HG02798 (cell line): ENCODE data around the gene CDADC1.

Experiments used
- ATAC-seq: cut with Tn5 transposase; IDR thresholded peaks from one replicate; pipeline ENCODE4 v1.9.1; 2021; ENCODE audit warnings: mild to moderate bottlenecking; ENCODE audit not compliant: unreplicated experiment, poor library complexity

CDADC1 gene

DNA sequence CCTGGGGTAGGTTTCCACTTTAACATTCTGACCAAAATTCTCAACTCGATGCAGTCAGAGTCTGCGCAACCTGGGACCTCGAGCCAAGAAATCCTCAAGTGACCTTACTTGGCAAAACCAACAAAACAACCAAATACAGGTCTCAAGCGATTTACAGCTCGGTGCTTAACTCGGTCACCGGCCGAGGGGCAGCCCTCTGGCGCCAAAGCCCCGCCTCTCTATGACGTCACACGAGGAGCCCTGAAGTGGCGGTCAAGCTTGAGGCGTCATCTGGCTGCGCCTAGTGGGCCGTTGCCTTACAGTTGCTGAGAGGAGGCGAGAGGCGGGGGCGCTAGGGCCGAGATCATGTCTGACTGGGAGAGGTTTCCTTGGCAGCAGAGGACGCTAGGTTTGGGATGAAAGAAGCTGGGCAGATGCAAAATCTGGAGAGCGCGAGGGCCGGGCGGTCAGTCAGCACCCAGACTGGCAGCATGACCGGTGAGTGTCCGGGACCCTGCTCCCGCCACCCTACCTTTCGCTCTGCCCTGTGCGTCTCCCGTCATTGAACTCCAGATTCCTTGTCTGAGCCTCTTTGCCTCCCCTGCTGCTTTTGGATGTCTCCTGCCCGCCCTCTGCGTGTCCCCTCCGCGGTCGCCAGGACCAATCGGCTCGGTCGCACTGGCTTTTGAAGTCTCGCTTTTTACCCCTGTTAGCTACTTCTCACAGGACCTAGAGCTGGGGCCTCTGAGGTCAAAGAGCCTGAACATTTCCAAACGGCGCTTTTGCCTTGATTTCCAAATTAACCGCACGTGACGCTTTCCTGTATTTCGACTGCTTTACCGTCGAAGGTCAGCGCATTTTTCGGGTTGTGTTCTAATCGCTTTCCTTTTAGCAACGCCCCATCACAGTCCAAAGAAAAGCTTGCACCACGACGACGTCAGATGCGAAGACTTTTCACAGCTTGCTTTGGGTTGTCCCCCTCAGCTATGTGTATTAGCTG lies at the start of gene CDADC1:
Gene CDADC1, plus strand, starts transcription at position 283 of the 979 bp plus-strand sequence. Its CDS starts 113 bp downstream, at position 396.
- ATAC-seq: peak; percentile 99

DNA sequence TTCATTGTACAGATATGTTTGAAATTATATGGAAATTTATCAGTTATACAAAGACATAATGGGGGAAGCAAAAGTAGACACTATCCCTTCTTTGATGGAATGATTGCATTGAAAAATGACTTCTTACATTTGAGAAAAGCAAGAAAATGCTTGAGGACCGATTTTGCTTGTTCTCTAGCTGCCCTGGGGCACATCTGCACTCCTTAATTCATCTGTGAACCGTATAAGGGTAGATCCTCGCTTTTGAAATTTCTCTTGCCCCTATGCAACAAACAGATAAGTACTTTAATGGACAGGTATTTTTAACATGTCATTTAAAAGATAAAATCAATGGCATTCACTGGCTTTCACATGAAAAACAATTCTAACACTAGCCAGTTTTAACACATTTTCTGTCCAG lies 41.1 kb upstream of the CDADC1 start:
- ATAC-seq: no peak

DNA sequence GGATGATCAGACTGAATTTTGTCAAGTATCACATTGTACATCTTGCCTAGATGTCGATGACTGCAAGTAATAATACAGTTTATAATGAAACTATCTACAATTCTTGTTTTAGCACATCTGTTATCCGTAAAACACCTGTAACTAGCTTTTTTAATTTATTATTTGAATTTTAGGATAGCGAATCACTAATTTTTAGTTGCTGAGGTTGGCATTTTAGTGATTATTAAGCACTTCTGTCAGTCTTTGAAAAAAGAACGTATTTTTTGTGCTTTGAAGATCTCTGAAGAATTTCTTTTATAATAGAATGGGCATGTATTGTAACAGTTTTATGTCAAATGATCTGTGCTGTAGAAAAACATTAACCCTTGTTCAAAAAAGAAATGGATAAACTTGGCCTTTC lies 39.1 kb upstream of the CDADC1 start:
- ATAC-seq: no peak

DNA sequence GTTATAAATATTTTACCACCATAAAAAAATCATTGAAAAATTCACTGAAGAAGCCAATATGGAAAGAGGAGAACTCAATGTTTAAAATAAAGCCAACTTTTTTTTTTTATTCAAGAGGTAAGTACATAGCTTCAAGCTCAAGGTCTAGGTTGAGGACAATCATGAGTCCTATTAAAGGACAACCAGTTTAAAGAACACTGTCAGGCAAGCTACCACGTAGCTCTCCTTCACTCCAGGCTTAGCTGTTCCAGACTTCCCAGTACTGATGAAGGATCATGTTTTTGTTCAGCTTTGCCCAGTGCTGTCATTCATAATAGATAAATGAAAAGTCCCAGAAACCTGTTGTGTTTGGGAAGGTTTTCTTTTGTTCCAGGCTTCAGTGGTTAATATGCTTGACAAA lies 37.6 kb upstream of the CDADC1 start:
- ATAC-seq: no peak

DNA sequence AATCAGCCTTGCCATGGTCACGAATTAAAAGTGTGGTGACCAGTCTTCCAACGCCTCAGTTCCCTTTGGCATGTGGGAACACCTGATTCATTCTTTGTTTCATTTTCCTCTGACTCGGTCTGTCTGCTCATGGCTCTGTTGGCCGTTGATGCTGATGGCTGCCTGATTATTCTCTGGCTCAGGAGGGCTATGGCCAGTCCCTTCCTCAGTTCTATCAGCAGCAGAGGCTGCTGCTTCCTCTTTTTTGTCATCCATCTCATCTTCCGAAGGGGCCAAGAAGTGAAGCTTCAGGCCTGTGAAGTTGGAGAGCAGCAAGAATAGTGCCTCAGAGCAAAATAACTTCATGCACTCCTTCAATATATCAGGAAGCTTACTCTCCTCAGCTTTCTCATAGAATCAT lies 37.1 kb upstream of the CDADC1 start:
- no peak for ATAC-seq

DNA sequence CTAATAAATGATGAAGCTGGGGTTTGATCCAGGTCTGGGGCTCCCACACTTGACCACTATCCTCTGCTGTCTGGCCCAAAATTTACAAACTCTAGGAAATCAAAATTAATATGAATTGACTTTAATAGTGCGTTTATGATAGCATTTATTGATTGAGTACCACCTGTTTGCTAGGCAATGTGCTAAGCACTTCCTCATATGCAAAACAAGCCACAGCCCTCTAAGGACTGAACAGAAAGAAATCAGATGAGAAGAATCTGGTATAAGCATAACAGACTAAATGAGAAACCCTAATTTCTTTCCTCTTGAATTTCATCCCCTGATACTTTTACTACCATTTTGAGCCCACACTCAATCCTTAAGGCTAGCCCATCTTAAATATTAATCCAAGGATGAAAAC lies 34.2 kb upstream of the CDADC1 start:
- ATAC-seq: no peak

DNA sequence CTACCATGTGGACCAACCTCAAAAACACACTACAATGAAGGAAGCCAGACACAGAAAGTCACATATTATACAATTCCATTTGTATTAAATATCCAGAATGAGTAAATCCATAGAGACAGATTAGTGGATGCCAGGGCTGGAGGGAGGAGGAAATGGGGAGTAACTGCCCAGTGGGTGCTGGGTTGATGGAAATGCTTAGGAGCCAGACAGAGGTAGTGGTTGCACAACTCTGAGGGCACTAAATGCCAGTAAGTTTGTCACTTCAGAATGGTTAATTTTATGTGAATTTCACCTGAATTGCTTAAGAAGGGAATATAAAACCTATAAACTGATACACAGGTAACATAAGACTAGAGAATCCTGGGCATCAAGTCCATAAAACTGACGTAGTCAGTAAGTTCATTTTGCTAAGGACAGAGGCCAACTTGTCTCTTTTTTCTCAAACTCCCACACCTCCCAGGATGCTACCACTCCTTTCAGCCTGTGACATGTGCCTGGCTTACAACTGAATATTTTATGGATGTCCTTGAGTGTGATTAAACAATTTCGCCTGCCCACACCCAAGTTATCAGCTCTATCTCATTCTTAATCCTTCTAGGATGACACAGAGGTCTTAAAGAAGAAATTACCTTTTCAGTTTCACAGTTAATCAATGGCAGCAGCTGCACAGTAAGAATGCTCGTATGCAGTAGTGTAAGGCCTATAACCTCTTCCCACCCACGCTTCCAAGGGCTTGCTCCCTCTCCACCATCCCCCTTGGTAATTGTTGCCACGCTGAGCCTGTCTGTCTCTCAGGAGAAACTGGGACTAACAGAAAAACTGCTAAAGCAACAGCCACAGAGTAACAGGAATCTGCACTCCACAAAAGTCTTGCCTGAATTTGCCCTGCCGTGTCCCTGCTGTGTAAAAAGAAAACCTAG lies 33.5 kb upstream of the CDADC1 start:
- ATAC-seq: no peak

DNA sequence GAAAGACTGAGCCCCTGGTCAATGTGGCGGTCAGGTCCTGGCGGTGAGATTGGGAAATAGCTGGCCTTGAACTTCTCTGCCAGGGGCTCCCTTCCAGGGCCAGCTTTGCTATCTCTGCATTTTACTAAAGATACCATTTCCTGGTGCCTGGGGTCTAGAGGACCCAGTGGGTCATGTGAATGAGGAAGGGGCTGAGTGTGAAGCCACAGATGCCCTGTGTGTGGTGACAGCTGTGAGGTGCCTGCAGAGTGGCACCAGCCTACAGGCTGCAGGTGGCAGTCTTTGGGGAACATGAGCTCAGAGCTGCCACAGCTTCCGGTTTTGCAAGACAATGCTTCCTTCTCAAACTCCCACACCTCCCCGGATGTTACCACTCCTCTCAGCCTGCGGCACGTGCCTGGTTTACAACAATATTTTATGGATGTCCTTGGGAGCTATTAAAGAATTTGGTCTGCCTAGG lies 32.8 kb upstream of the CDADC1 start:
- ATAC-seq: peak; percentile 61

DNA sequence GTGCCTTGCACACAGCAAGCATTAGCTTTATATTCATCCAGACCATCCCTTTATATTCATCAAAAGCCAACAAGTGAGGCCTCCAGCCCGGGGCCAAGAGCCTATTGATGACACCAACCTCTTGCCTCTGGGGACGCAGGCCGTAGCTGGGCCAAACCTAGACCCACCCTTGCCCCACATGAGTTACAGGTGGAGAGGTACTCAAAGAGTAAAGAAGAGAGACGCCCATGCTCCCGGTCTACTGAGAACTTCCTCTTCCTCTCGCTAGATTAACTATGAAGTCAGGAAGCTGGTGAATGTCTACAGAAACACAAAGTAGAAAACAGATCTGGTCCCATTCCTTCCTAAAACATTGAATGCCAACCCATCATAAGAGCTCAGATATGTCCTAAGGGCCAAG lies 31.4 kb upstream of the CDADC1 start:
- ATAC-seq: no peak

DNA sequence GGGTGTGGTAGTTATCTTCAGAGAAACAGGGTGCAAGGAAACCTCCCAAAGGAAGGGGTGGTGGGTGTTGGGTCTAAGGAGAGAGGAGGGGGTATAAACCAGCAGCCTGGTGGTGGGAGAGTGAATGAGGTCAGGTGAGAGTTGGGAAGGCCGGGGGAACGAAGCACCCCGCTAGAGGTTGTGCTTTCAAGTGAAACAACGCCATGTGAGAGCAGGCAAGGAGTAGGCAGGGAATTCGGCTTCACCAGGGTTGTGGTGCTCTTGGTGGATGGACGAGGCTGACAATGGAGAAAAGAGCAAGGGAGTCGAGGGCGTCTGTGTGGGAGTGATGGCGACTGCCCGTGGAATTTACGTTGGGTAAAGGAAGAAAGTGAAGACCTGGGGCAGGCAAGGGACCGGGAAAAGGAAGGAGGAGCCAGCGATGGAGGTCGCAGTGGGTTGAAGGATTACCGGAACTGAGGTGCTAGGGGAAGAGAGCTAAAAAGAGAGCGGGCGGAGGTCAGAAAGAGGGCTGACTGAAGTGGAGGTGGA lies 29.7 kb upstream of the CDADC1 start:
- ATAC-seq: no peak

DNA sequence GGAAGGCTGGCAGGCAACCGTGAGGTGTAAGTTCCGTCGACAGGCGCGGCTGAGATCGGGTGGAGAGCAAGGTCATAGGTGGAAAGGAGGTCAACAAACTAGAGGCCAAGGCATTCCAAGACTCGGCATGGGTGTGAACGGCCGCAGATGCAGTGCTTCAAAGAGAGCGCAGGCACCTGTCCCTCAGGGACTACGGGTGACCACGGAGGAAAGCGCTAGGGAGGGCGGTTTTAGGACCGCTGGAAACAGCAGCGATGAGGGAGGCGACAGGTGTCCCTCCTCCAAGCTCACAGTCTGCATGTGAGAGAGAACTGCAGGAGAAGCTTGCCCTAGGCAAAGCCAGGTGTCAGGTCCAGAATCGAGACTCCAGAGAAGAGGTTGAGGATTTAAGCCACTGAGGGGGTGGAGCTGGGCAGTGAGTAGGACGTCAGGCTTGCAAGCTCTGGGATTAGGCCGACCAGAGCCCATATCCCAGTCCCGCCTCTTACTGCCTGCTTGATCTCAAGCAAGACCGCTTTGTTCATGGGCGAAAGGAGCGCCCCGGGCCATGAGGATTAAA lies 29.2 kb upstream of the CDADC1 start:
- no peak for ATAC-seq

DNA sequence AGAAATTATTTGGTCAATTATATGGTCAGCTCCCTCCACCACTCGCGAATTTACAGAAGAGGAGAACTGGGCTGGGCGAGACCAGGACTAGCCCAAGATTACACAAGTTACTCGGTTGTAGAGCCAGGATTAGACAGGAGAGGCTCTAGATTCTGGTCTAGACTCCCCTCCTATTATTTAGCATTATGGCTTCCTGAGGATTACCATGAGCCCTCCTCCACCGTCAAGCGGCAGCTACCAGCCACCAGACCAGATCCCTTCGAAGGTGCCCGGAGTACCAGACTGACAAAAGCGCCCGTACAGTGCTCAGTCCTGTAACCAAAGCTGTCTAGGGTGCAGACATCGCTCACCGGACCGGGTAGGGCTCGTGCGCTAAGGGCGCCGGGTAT lies 28.1 kb upstream of the CDADC1 start:
- no peak for ATAC-seq

DNA sequence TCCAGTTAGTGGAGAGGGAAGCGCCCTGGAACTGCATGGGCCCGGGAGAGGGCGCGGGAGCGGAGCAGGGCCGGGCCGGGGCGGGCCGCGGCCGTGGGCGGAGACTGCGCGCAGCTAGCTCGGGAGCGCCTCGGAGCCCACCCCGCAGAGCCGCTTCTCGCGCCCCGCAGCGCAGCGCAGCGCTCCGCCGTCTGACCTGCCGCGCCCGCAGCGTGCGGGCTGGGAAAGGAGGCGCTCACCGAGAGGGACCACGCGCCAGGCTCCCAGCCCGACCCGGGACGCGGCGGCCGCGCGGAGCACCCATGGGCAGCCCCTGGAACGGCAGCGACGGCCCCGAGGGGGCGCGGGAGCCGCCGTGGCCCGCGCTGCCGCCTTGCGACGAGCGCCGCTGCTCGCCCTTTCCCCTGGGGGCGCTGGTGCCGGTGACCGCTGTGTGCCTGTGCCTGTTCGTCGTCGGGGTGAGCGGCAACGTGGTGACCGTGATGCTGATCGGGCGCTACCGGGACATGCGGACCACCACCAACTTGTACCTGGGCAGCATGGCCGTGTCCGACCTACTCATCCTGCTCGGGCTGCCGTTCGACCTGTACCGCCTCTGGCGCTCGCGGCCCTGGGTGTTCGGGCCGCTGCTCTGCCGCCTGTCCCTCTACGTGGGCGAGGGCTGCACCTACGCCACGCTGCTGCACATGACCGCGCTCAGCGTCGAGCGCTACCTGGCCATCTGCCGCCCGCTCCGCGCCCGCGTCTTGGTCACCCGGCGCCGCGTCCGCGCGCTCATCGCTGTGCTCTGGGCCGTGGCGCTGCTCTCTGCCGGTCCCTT lies 27.5 kb upstream of the CDADC1 start, which contains the start of gene MLNR:
Gene MLNR, plus strand, starts transcription at position 303 of the 820 bp plus-strand sequence. Its CDS starts 0 bp downstream, at position 303.
- ATAC-seq: no peak

DNA sequence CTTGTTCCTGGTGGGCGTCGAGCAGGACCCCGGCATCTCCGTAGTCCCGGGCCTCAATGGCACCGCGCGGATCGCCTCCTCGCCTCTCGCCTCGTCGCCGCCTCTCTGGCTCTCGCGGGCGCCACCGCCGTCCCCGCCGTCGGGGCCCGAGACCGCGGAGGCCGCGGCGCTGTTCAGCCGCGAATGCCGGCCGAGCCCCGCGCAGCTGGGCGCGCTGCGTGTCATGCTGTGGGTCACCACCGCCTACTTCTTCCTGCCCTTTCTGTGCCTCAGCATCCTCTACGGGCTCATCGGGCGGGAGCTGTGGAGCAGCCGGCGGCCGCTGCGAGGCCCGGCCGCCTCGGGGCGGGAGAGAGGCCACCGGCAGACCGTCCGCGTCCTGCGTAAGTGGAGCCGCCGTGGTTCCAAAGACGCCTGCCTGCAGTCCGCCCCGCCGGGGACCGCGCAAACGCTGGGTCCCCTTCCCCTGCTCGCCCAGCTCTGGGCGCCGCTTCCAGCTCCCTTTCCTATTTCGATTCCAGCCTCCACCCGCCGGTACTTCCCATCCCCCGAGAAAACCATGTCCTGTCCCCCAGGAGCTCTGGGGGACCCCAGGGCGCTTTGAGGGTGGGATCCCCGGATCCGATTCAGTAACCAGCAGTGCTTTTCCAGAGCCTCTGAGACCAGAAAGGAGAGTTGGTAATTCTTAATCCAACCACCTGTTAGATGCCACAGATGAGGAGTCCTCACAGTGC lies 26.7 kb upstream of the CDADC1 start:
- no peak for ATAC-seq

DNA sequence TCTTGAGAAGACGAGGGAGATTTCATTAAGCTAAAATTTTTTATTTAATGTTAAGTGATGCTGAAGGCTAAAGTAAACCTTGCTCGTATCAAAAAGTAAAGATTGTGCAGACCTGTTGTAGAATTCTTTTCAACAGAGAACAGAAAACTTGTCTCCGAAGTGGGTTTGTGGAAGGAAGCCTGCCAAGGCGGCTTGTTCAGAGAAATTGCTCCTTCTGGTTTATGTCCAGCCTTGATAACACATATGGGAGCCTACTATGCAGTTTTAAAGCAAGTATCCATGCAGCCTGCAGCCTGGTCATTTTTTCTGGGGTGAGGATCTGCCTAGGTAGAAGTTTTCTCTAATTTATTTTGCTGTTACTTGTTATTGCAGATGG lies 26.1 kb upstream of the CDADC1 start:
- ATAC-seq: no peak

DNA sequence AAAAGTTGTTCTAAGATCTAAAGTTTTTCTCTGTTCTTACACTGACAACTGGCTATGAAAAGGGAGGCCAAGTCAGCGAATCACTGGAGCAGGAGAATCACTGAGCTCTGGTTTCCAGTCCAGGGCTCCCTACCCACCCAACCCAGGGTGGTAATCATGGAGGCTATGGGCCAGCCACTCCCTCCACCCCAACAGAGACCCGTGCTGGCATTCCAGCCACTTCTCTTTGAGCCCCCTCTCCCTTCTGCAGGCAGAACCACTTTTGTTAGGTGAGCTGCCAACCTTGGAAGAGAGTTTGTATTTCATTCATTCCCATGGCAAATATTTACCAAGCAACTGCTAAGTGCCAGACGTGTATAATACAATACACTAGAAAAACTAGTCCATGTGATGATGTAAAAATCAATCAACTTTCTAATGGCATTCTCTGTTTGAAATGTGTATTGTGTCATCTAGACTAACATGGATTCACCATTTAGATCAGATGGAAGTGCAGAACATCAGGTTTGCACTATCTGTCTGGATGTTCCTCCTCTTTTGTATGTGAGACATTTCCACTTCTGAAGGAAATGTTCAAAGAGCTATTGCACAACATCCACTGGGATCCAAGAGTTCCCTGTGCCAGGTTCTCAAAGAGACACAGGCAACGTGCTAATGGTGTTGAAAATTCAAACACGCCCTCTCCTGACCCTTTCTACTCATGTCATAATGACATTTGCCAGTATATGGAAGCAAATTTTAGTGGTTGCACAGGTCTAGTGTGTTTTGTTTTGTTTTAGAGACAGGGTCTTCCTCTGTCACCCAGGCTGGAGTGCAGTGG lies 22.3 kb upstream of the CDADC1 start:
- no peak for ATAC-seq

DNA sequence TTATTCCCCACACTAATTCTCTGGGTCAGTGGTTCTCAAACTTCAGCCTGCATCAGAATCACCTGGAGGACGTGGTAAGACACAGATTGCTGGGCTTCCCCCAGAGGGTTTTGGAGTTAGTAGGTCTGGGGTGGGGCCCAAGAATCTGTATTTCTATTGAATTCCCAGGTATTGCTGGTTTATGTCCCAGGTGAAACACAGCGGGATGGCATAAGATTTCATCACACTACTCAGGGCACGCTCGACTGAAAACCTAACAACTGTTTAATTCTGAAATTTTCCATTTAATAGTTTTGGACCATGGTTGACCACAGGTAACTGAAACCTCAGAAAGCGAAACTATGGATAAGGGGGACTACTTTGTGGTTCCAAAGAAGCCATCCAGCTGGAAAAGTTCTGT lies 21.1 kb upstream of the CDADC1 start:
- ATAC-seq: no peak

DNA sequence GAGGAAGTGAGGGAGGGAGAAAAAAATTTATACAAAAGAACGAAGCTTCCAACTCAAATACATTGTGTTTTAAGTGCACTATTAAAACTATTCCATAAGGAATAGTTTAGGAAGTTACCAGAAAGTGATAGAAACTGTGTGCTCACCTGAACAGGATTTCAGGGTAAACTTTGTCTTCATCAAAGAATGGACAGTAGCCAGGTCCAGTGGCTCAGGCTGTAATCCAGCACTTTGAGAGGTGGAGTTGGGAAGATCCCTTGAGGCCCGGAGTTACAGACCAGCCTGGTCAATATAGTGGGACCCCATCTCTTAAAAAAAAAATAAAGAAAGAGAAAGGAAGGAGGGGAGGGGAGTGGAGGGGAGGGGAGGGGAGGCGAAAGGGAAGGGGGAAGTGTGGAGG lies 13.0 kb upstream of the CDADC1 start:
- ATAC-seq: no peak
